Panc1 (cell line): ENCODE measurements around the gene SEC61A2. TPM values are rescaled to one million over a fixed set of nuclear protein-coding genes. Genes with fewer than 3 reads are reported as not detected.

ENCODE experiments used
- ATAC-seq: fragments of 200-7000 bp; cut with Tn5 transposase; 2 replicates; pipeline ENCODE4 v1.9.1; 2020; ENCODE audit warnings: mild to moderate bottlenecking, moderate library complexity
- BruUV-seq: library from RNA; stranded (reverse); fragments of 400-500 nt; replicated peaks from 2 replicates; lab custom pipeline; 2021; lab: Mats Ljungman, UMichigan
- CTCF ChIA-PET: fragments of 300-600 bp; sonication (Branson Sonifier 250); formaldehyde crosslinking; loops from one replicate; lab custom pipeline; 2022; ENCODE audit warnings: antibody characterized with exemption; lab: Charles Lee
- POLR2A ChIA-PET: fragments of 300-600 bp; sonication (Branson Sonifier 250); formaldehyde crosslinking; loops from one replicate; lab custom pipeline; 2022; ENCODE audit warnings: antibody characterized with exemption; lab: Charles Lee
- DNase-seq: peaks from one replicate; pipeline ENCODE4 v3.0.0-alpha.2; 2010; ENCODE audit warnings: low read depth, low spot score
- H3K27ac ChIP-seq: 2 replicates; pipeline ENCODE4 v1.5.1; 2011; ENCODE audit warnings: mild to moderate bottlenecking, low read length, inconsistent platforms
- H3K27me3 ChIP-seq: fragments of 200-500 bp; sonication (Bioruptor generic); 2 replicates; pipeline ENCODE4 v1.6.0; 2014; ENCODE audit warnings: low read length, inconsistent platforms; ENCODE audit not compliant: control insufficient read depth, insufficient read depth
- H3K36me3 ChIP-seq: fragments of 200-500 bp; sonication (Bioruptor generic); 2 replicates; pipeline ENCODE4 v1.5.1; 2014; ENCODE audit warnings: inconsistent platforms, mild to moderate bottlenecking, low read length, moderate library complexity; ENCODE audit not compliant: control insufficient read depth, insufficient read depth
- H3K4me1 ChIP-seq: 2 replicates; pipeline ENCODE4 v1.5.1; 2011; ENCODE audit warnings: inconsistent platforms, mild to moderate bottlenecking, low read length, moderate library complexity; ENCODE audit not compliant: control insufficient read depth, insufficient read depth
- H3K4me3 ChIP-seq, 2 experiments: 2 replicates each; pipeline ENCODE4 v1.5.1; 2011 to 2012; ENCODE audit warnings: low read depth in 2 of 2, low read length in 2 of 2, mild to moderate bottlenecking in 2 of 2, inconsistent platforms in 1 of 2, moderate library complexity in 1 of 2
- H3K9me3 ChIP-seq: fragments of 200-500 bp; sonication (Bioruptor generic); 2 replicates; pipeline ENCODE4 v1.5.1; 2014; ENCODE audit warnings: low read depth, mild to moderate bottlenecking, inconsistent platforms, low read length, moderate library complexity; ENCODE audit not compliant: control insufficient read depth, insufficient read depth
- CTCF ChIP-seq: fragments of 450-650 bp; IDR thresholded peaks from 2 replicates; pipeline ENCODE4 v1.5.1; 2017; ENCODE audit warnings: mild to moderate bottlenecking
- POLR2AphosphoS5 ChIP-seq: IDR thresholded peaks from 2 replicates; pipeline ENCODE4 v1.6.1; 2012; ENCODE audit warnings: mild to moderate bottlenecking, low read depth, low read length, moderate library complexity
- REST ChIP-seq, 2 experiments: IDR thresholded peaks; 2 replicates each; pipeline ENCODE4 v1.6.1; 2011 to 2012; ENCODE audit warnings: low read depth in 2 of 2, control low read depth in 1 of 2, low read length in 1 of 2, mild to moderate bottlenecking in 1 of 2, moderate library complexity in 1 of 2; ENCODE audit not compliant: insufficient read depth in 1 of 2
- SIN3A ChIP-seq: IDR thresholded peaks from 2 replicates; pipeline ENCODE4 v1.6.1; 2012; ENCODE audit warnings: low read depth, mild to moderate bottlenecking, low read length, moderate library complexity, borderline replicate concordance; ENCODE audit not compliant: insufficient read depth
- TCF7L2 ChIP-seq: IDR thresholded peaks from 2 replicates; pipeline ENCODE4 v1.6.1; 2011; ENCODE audit warnings: mild to moderate bottlenecking, low read depth, low read length, inconsistent platforms
- in situ Hi-C: cut with HindIII; loops from 2 replicates; pipeline ENCODE4 v1.10.0; 2016; ENCODE audit warnings: low sequenced_read_pairs, low pct_unique_long_range_greater_than_20kb
- intact Hi-C: fragments of 100-400 bp; cut with micrococcal nuclease; formaldehyde crosslinking; loops from one replicate; pipeline ENCODE4 v1.10.0; 2022; ENCODE audit not compliant: unreplicated experiment
- total RNA-seq: library from RNA; stranded (reverse); gene quantifications from one replicate; pipeline ENCODE4 v1.2.1, GENCODE V29; 2021; ENCODE audit not compliant: unreplicated experiment

Gene SEC61A2
- total RNA-seq, 1 experiment from 2014 or later = 8.8 TPM

GRCh38 chr10:12135631-12136030, 6.2 kb downstream of the SEC61A2 start:
- ChIA-PET POLR2A (no interaction called here), CTCF (no interaction called here)
- Histone ChIP-seq H3K36me3 (no peaks in the 10 kb centered on the region; the same call in 1 of the 2 replicates), H3K27ac (no peak overlapping the region), H3K4me1 (no peaks in the 10 kb centered on the region), H3K9me3 (no peaks in the 10 kb centered on the region), H3K27me3 (no peaks in the 10 kb centered on the region), H3K4me3 (no peak overlapping the region)
- in situ Hi-C loops (no loop called here), intact Hi-C loops (no loop called here)
- ATAC-seq (no peak), DNase-seq (no peak)
- TF ChIP-seq TCF7L2 (no peak), CTCF (no peak), SIN3A (no peak), REST (IDR thresholded peaks at IDR 0.05; ENCODE audit: insufficient read depth in 1 of 2, low read depth in 2 of 2, low read length in 1 of 2) (no peak), POLR2AphosphoS5 (no peak)
- BruUV-seq = no TSS peak

GRCh38 chr10:12140038-12140437, 10.6 kb downstream of the SEC61A2 start:
- no peak overlapping the region for H3K27ac ChIP-seq
- ATAC-seq = no peak
- no peaks in the 10 kb centered on the region for H3K9me3 ChIP-seq
- no peak overlapping the region for H3K4me3 ChIP-seq
- intact Hi-C loops = no loop called here
- no peaks in the 10 kb centered on the region for H3K4me1 ChIP-seq
- no peak for TF ChIP-seq TCF7L2
- no peak for TF ChIP-seq CTCF
- TF ChIP-seq SIN3A = no peak
- no peak for TF ChIP-seq POLR2AphosphoS5
- TF ChIP-seq REST (IDR thresholded peaks at IDR 0.05; ENCODE audit: insufficient read depth in 1 of 2, low read depth in 2 of 2, low read length in 1 of 2) = no peak
- BruUV-seq = no TSS peak
- no peak for DNase-seq
- ChIA-PET CTCF (no interaction called here), POLR2A (no interaction called here)
- peaks cover 6% of the 10 kb centered on the region; the same call in 1 of the 2 replicates for H3K36me3 ChIP-seq
- no peaks in the 10 kb centered on the region for H3K27me3 ChIP-seq
- in situ Hi-C loops = no loop called here
